Loucy (cell line): ENCODE measurements around the gene LRRTM2.
"Not testable (repeated sequence)": the region's sequence is repeated elsewhere in the genome, so short reads cannot be mapped to it uniquely, and the experiment has no call there.

Experiments
- H2AFZ ChIP-seq: fragments of 200-600 bp; sonication (generic); 2 replicates; pipeline ENCODE4 v1.6.0; 2016; ENCODE audit warnings: antibody characterized with exemption, mild to moderate bottlenecking, low read length, moderate library complexity
- H3F3A ChIP-seq: fragments of 200-600 bp; 2 replicates; pipeline ENCODE4 v1.6.0; 2016; ENCODE audit warnings: antibody characterized with exemption, low read depth, mild to moderate bottlenecking
- H3K27me3 ChIP-seq: fragments of 200-600 bp; sonication (generic); 2 replicates; pipeline ENCODE4 v1.6.1; 2014; ENCODE audit warnings: low read length, mild to moderate bottlenecking; ENCODE audit not compliant: insufficient read depth, poor library complexity, severe bottlenecking
- H3K36me3 ChIP-seq: fragments of 200-600 bp; sonication (generic); 2 replicates; pipeline ENCODE4 v1.6.1; 2016; ENCODE audit warnings: low read length; ENCODE audit not compliant: insufficient read depth
- H3K4me1 ChIP-seq: fragments of 200-600 bp; sonication (generic); 2 replicates; pipeline ENCODE4 v1.5.1; 2014; ENCODE audit warnings: low read length, mild to moderate bottlenecking; ENCODE audit not compliant: insufficient read depth, poor library complexity, severe bottlenecking
- H3K4me2 ChIP-seq: fragments of 200-600 bp; sonication (generic); 2 replicates; pipeline ENCODE4 v1.6.0; 2014; ENCODE audit warnings: antibody characterized with exemption, low read length, low read depth, mild to moderate bottlenecking; ENCODE audit not compliant: poor library complexity, severe bottlenecking
- H3K4me3 ChIP-seq: fragments of 200-600 bp; sonication (generic); 2 replicates; pipeline ENCODE4 v1.5.1; 2014; ENCODE audit warnings: low read length, mild to moderate bottlenecking, mixed read lengths; ENCODE audit not compliant: poor library complexity, severe bottlenecking
- H3K79me2 ChIP-seq: fragments of 200-600 bp; sonication (generic); 2 replicates; pipeline ENCODE4 v1.6.1; 2014; ENCODE audit warnings: low read length; ENCODE audit not compliant: insufficient read depth
- H3K9ac ChIP-seq: fragments of 200-600 bp; sonication (generic); 2 replicates; pipeline ENCODE4 v1.6.0; 2014; ENCODE audit warnings: mild to moderate bottlenecking, low read depth, low read length, moderate library complexity; ENCODE audit not compliant: poor library complexity, severe bottlenecking
- H3K9me2 ChIP-seq: fragments of 200-600 bp; sonication (generic); replicated peaks from 2 replicates; pipeline ENCODE4 v1.6.1; 2016; ENCODE audit warnings: low read depth, low read length, mixed read lengths
- H3K9me3 ChIP-seq: fragments of 200-600 bp; sonication (generic); 2 replicates; pipeline ENCODE4 v1.6.1; 2014; ENCODE audit warnings: mild to moderate bottlenecking, antibody characterized with exemption, low read length, low read depth; ENCODE audit not compliant: insufficient read depth
- H4K20me1 ChIP-seq: fragments of 200-600 bp; sonication (generic); 2 replicates; pipeline ENCODE4 v1.6.0; 2014; ENCODE audit warnings: antibody characterized with exemption, low read length, mild to moderate bottlenecking; ENCODE audit not compliant: insufficient read depth, poor library complexity, severe bottlenecking
- CTCF ChIP-seq: fragments of 200-600 bp; sonication (generic); conservative IDR thresholded peaks from 2 replicates; pipeline ENCODE4 v1.5.1; 2014; ENCODE audit warnings: mild to moderate bottlenecking, antibody characterized with exemption, low read length
- EZH2phosphoT487 ChIP-seq: fragments of 200-600 bp; IDR thresholded peaks from 2 replicates; pipeline ENCODE4 v1.6.1; 2018; ENCODE audit warnings: antibody characterized with exemption, mild to moderate bottlenecking, moderate library complexity, borderline replicate concordance

LRRTM2 gene

GRCh38 chr5:138841531-138841930, 33.6 kb downstream of the LRRTM2 start:
- no peaks in the 10 kb centered on the region for H3K9me2 ChIP-seq
- no peak overlapping the region for H2AFZ ChIP-seq
- H3K9ac ChIP-seq, result no peak overlapping the region
- H3K4me2 ChIP-seq, result no peak overlapping the region
- no peaks in the 10 kb centered on the region for H3F3A ChIP-seq
- H3K27me3 ChIP-seq, result no peaks in the 10 kb centered on the region
- no peak overlapping the region for H3K4me3 ChIP-seq
- no peaks in the 10 kb centered on the region for H3K79me2 ChIP-seq
- no peaks in the 10 kb centered on the region for H3K36me3 ChIP-seq
- TF ChIP-seq EZH2phosphoT487, result no peak
- no peak for TF ChIP-seq CTCF
- H3K9me3 ChIP-seq, result no peaks in the 10 kb centered on the region
- H3K4me1 ChIP-seq, result no peaks in the 10 kb centered on the region
- no peaks in the 10 kb centered on the region for H4K20me1 ChIP-seq

- Histone ChIP-seq H3K4me3 (no peak overlapping the region), H3K4me2 (no peak overlapping the region), H3K9me2 (no peaks in the 10 kb centered on the region), H3K27me3 (no peaks in the 10 kb centered on the region), H3K4me1 (no peaks in the 10 kb centered on the region), H3K9ac (no peak overlapping the region), H4K20me1 (no peaks in the 10 kb centered on the region), H3F3A (no peaks in the 10 kb centered on the region), H3K36me3 (no peaks in the 10 kb centered on the region), H3K79me2 (no peaks in the 10 kb centered on the region), H3K9me3 (no peaks in the 10 kb centered on the region), H2AFZ (no peak overlapping the region)
- TF ChIP-seq CTCF (no peak), EZH2phosphoT487 (no peak)
Observed at GRCh38 chr5:138840103-138840502, 35.0 kb downstream of the LRRTM2 start.

GRCh38 chr5:138837160-138837559, 38.0 kb downstream of the LRRTM2 start:
- H3K9me2 ChIP-seq, result no peaks in the 10 kb centered on the region
- H3K79me2 ChIP-seq, result no peaks in the 10 kb centered on the region
- no peak overlapping the region for H3K4me3 ChIP-seq
- peaks cover 8% of the 10 kb centered on the region for H3K4me1 ChIP-seq
- H4K20me1 ChIP-seq, result peaks cover 6% of the 10 kb centered on the region
- H3F3A ChIP-seq, result no peaks in the 10 kb centered on the region
- no peak overlapping the region for H2AFZ ChIP-seq
- H3K27me3 ChIP-seq, result no peaks in the 10 kb centered on the region
- H3K4me2 ChIP-seq, result no peak overlapping the region
- no peak overlapping the region for H3K9ac ChIP-seq
- no peaks in the 10 kb centered on the region for H3K36me3 ChIP-seq
- TF ChIP-seq EZH2phosphoT487 (no peak), CTCF (no peak)
- H3K9me3 ChIP-seq, result no peaks in the 10 kb centered on the region

- H3K9me2 ChIP-seq, H3K27me3 ChIP-seq, H3K79me2 ChIP-seq, H2AFZ ChIP-seq, H4K20me1 ChIP-seq, H3K4me2 ChIP-seq, H3F3A ChIP-seq, H3K4me3 ChIP-seq, H3K9ac ChIP-seq, H3K9me3 ChIP-seq, H3K36me3 ChIP-seq: not testable (repeated sequence)
- H3K4me1 ChIP-seq, result peaks cover 14% of the 10 kb centered on the region
Observed at GRCh38 chr5:138834853-138835252, 40.3 kb downstream of the LRRTM2 start.
